Measurements from ENCODE around the gene RXRG. TPM values are rescaled to one million over a fixed set of nuclear protein-coding genes. Genes with fewer than 3 reads are reported as not detected.

Gene RXRG
- total and polyA plus RNA-seq, 2 of the 8 experiments (the other 6 are each of a cell fraction or from before 2014, with no cell fraction given) = not detected

GRCh38 chr1:165467706-165468105 lies 22.8 kb upstream of the RXRG start:
- no peak overlapping the region for H3K4me3 ChIP-seq (ENCODE audit: extremely low read depth in 1 of 4, insufficient read depth in 2 of 4, low read depth in 3 of 4, low read length in 4 of 4)
- no peak overlapping the region for H2BK12ac ChIP-seq (ENCODE audit: low read depth, low read length)
- no peak overlapping the region for H2BK20ac ChIP-seq (ENCODE audit: low read length)
- DNase-seq (ENCODE audit: low read depth in 1 of 2, low spot score in 2 of 2) = no peak
- no peak overlapping the region for H4K8ac ChIP-seq (ENCODE audit: extremely low read depth, insufficient read depth, low read length)
- H3K23me2 ChIP-seq (ENCODE audit: low read depth, low read length) = peaks cover 3% of the 10 kb centered on the region; the same call in 1 of the 2 replicates
- no peak overlapping the region for H4K5ac ChIP-seq (ENCODE audit: insufficient read length, low read depth, low read length)
- H3K4me1 ChIP-seq (replicated peaks in 1 of 4; ENCODE audit: control insufficient read depth in 3 of 4, insufficient read depth in 4 of 4, low read length in 3 of 4) = peaks cover 2 to 15% (median 5%) of the 10 kb centered on the region in 4 experiments; a peak in 5 of 7 replicates
- FAIRE-seq = no peak
- no peak overlapping the region for H2AK5ac ChIP-seq (ENCODE audit: low read depth, low read length)
- H2BK5ac ChIP-seq (ENCODE audit: low read depth, low read length) = no peak overlapping the region
- no peak overlapping the region for H3K4me2 ChIP-seq (ENCODE audit: insufficient read depth in 1 of 2, low read depth in 2 of 2, low read length in 2 of 2)
- no peak overlapping the region for H3K27ac ChIP-seq (ENCODE audit: low read depth, low read length)
- H3K9ac ChIP-seq (replicated peaks in 1 of 4; ENCODE audit: extremely low read depth in 1 of 4, low read depth in 3 of 4, low read length in 3 of 4) = no peak overlapping the region
- H3K4ac ChIP-seq (replicated peaks; ENCODE audit: insufficient read length, low read depth, low read length) = no peak overlapping the region
- no peak overlapping the region for H3K18ac ChIP-seq (ENCODE audit: extremely low read depth, low read length)
- no peak overlapping the region for H2BK120ac ChIP-seq (replicated peaks; ENCODE audit: low read depth, low read length)
- no peaks in the 10 kb centered on the region for H3K36me3 ChIP-seq (ENCODE audit: control insufficient read depth in 2 of 4, insufficient read depth in 4 of 4, low read length in 3 of 4)
- H3K14ac ChIP-seq (ENCODE audit: insufficient read length) = no peak overlapping the region
- H3K56ac ChIP-seq (replicated peaks; ENCODE audit: insufficient read length, low read depth, low read length) = no peak overlapping the region
- ChIA-PET CTCF (ENCODE audit: partially characterized antibody) (interaction anchor here (0.7 to 1.1 kb wide), 3 partner anchors 49 to 76 kb away, joined by 3 read pairs; no protein-coding TSS in a partner anchor), POLR2A (ENCODE audit: partially characterized antibody) (no interaction called here)
- no peak overlapping the region for H2AFZ ChIP-seq (ENCODE audit: low read length)
- WGBS, 2 experiments (ENCODE audit: extremely low coverage in 1 of 2, insufficient coverage in 1 of 2, insufficient read length in 1 of 2, insufficient replicate concordance in 2 of 2, low coverage in 1 of 2, low lambda C conversion rate in 2 of 2, missing lambda C conversion rate in 1 of 2) = 84% methylated on average over 7 of the region's 7 CpGs; no CpG with 5 or more reads in 1 of the 2 experiments
- H2BK15ac ChIP-seq (ENCODE audit: low read length) = no peak overlapping the region
- no peaks in the 10 kb centered on the region for H4K20me1 ChIP-seq (replicated peaks in 1 of 2; ENCODE audit: control insufficient read depth in 1 of 2, insufficient read depth in 2 of 2, low read length in 2 of 2)
- no peaks in the 10 kb centered on the region for H3K79me2 ChIP-seq (ENCODE audit: control insufficient read depth in 1 of 2, insufficient read depth in 2 of 2, low read length in 2 of 2)
- no peak overlapping the region for H4K91ac ChIP-seq (replicated peaks; ENCODE audit: insufficient read length, low read length)
- no peaks in the 10 kb centered on the region; a peak in 1 of 7 replicates for H3K27me3 ChIP-seq (replicated peaks in 1 of 4; ENCODE audit: control insufficient read depth in 3 of 4, extremely low read depth in 1 of 4, insufficient read depth in 3 of 4, low read length in 3 of 4)
- no peaks in the 10 kb centered on the region for H3K79me1 ChIP-seq (ENCODE audit: low read depth, low read length)
- no peaks in the 10 kb centered on the region for H3K9me3 ChIP-seq (ENCODE audit: insufficient read depth in 2 of 2, low read depth in 1 of 2, low read length in 1 of 2)
- no peak overlapping the region for H3K23ac ChIP-seq (ENCODE audit: insufficient read length)
- TF ChIP-seq JUND (IDR thresholded peaks at IDR 0.05; ENCODE audit: low read length) (no peak), RFX5 (IDR thresholded peaks at IDR 0.05; ENCODE audit: borderline replicate concordance, low read depth, low read length) (no peak), RAD21 (IDR thresholded peaks at IDR 0.05 in 1 of 2, conservative IDR thresholded peaks at IDR 0.05 in 1 of 2; ENCODE audit: low read depth in 2 of 2, low read length in 2 of 2) (no peak), SIRT6 (IDR thresholded peaks at IDR 0.05; ENCODE audit: low read length) (no peak), RBBP5 (IDR thresholded peaks at IDR 0.05; ENCODE audit: borderline replicate concordance, low read depth, low read length) (no peak), EGR1 (IDR thresholded peaks at IDR 0.05; ENCODE audit: borderline replicate concordance, low read depth, low read length) (no peak), POLR2AphosphoS5 (IDR thresholded peaks at IDR 0.05; ENCODE audit: low read depth, low read length) (no peak)
